ENCODE data around the gene BLVRA. TPM values are rescaled to one million over a fixed set of nuclear protein-coding genes. Genes with fewer than 3 reads are reported as not detected.
"Not testable (repeated sequence)": the region's sequence is repeated elsewhere in the genome, so short reads cannot be mapped to it uniquely, and the experiment has no call there.

The BLVRA gene
- total RNA-seq, 1 donor from 2014 or later = 10.2 TPM

- Mint-ChIP-seq H3K9me3 (no peaks in the 10 kb centered on the region), H3K27ac (no peak overlapping the region), H3K27me3 (peaks cover 26% of the 10 kb centered on the region), H3K4me1 (no peaks in the 10 kb centered on the region), H3K4me3 (no peak overlapping the region), H3K36me3 (ENCODE audit: low read depth) (no peaks in the 10 kb centered on the region)
- DNase-seq (no peak), ATAC-seq (ENCODE audit: low read depth) (no peak)
- POLR2A ChIA-PET = no interaction called here
- intact Hi-C loops (cut with micrococcal nuclease) = no loop called here
- CTCF ChIA-PET = interaction anchor here (0.6 kb wide), 1 partner anchor 115 kb away, joined by 5 read pairs; no protein-coding TSS in a partner anchor
- TF ChIP-seq, protein P1, sequence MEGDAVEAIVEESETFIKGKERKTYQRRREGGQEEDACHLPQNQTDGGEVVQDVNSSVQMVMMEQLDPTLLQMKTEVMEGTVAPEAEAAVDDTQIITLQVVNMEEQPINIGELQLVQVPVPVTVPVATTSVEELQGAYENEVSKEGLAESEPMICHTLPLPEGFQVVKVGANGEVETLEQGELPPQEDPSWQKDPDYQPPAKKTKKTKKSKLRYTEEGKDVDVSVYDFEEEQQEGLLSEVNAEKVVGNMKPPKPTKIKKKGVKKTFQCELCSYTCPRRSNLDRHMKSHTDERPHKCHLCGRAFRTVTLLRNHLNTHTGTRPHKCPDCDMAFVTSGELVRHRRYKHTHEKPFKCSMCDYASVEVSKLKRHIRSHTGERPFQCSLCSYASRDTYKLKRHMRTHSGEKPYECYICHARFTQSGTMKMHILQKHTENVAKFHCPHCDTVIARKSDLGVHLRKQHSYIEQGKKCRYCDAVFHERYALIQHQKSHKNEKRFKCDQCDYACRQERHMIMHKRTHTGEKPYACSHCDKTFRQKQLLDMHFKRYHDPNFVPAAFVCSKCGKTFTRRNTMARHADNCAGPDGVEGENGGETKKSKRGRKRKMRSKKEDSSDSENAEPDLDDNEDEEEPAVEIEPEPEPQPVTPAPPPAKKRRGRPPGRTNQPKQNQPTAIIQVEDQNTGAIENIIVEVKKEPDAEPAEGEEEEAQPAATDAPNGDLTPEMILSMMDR (IDR thresholded peaks at IDR 0.05) = no peak
These were observed 66.9 kb downstream of the BLVRA start for GRCh38 chr7:43825391-43825808.

DNA sequence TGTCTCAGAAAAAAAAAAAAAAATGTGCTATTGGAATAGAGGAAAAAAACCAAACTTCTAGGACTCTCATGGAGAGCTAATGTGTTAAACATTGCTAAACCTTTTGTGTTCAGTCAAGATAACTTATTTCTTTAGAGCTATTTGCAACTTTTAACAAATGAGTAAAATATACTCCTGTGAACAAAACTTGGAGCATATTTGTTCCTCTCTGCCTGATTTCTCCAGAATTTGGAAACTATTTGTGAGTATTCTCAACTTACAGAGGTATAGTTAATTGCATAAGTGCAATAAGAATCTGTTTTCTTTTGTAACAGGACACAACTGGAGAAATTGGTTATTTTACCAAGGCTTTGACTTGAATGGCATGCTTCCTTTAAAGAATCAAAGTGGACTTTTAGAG lies 72.4 kb downstream of the BLVRA start:
- DNase-seq; H3K9me3 Mint-ChIP-seq; CTCF ChIA-PET; H3K4me3 Mint-ChIP-seq; H3K36me3 Mint-ChIP-seq (ENCODE audit: low read depth); POLR2A ChIA-PET; H3K27ac Mint-ChIP-seq; ATAC-seq (ENCODE audit: low read depth): not testable (repeated sequence)
- Mint-ChIP-seq H3K4me1 (peaks cover 18% of the 10 kb centered on the region), H3K27me3 (peaks cover 24% of the 10 kb centered on the region)
- intact Hi-C loops (cut with micrococcal nuclease) = loop anchor here (10.0 kb wide), 1 partner anchor 1946 kb away; no protein-coding TSS in a partner anchor

DNA sequence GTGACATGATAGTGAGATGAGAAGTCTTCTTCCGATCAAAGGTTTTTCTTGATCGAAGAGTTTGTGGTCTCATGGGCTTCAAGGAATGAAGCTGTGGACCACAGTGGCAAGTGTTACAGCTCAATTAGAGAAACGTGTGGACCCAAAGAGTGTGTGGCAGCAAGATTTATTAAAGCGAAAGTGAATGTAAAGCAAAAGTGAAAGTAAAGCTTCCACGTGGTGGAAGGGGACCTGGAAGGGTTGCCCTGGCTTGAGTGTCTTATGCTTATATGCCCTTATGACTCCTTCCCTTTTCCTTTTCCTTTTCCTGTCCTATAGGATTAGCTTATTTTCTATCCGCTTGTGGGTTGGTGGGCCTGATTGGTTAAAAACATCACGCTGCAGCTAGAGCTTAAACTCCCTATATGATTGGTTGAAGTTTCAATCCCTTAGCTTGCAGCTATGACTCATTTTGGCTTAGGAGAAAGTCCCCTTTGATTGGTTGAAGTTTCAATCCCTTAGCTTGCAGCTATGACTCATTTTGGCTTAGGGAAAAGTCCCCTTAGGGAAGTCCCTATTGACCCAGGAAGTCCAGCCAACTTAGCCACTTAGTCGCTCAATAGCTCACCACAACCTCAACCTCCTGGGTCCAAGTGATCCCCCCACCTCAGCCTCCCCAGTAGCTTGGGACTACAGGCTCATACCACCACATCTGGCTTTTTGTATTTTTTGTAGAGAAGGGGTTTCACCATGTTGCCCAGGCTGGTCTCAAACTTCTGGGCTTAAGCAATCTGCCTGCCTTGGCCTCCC lies 76.2 kb downstream of the BLVRA start:
- Mint-ChIP-seq H3K9me3 (peaks cover 4% of the 10 kb centered on the region), H3K4me1 (peaks cover 24% of the 10 kb centered on the region), H3K27me3 (peaks cover 3% of the 10 kb centered on the region), H3K27ac (peak overlapping the region; percentile 88), H3K4me3 (peak overlapping the region; percentile 88), H3K36me3 (ENCODE audit: low read depth) (peaks cover 4% of the 10 kb centered on the region)
- peak; percentile 55 for ATAC-seq (ENCODE audit: low read depth)
- intact Hi-C loops (cut with micrococcal nuclease) = loop anchor here (1.0 to 10.0 kb wide), 4 partner anchors 105 to 1950 kb away; partner anchors contain the start of genes COA1 and HECW1
- TF ChIP-seq, protein P1 (IDR thresholded peaks at IDR 0.05) = no peak
- CTCF ChIA-PET = interaction anchor here (0.7 to 8.3 kb wide), 7 partner anchors 50 to 1894 kb away, joined by 3 to 68 read pairs (median 3); partner anchors contain the start of genes BLVRA and STK17A
- POLR2A ChIA-PET = interaction anchor here (0.6 to 2.1 kb wide), 8 partner anchors 35 to 902 kb away, joined by 3 to 11 read pairs (median 4); partner anchors contain the start of genes COA1, MRPL32, MRPS24 and PSMA2
- DNase-seq = no peak

- Mint-ChIP-seq H3K4me3 (no peak overlapping the region), H3K27me3 (no peaks in the 10 kb centered on the region), H3K4me1 (peaks cover 24% of the 10 kb centered on the region), H3K9me3 (peaks cover 2% of the 10 kb centered on the region), H3K36me3 (ENCODE audit: low read depth) (peaks cover 4% of the 10 kb centered on the region), H3K27ac (no peak overlapping the region)
- CTCF ChIA-PET = interaction anchor here (0.6 to 8.3 kb wide), 13 partner anchors 10 to 1897 kb away, joined by 3 to 68 read pairs (median 5); partner anchors contain the start of genes COA1, MRPL32, PSMA2 and STK17A
- DNase-seq (no peak), ATAC-seq (ENCODE audit: low read depth) (no peak)
- intact Hi-C loops (cut with micrococcal nuclease) = loop anchor here (2.0 to 10.0 kb wide), 6 partner anchors 31 to 1953 kb away; partner anchors contain the start of genes HECW1 and MRPS24
- TF ChIP-seq, protein P1 (IDR thresholded peaks at IDR 0.05) = no peak
- POLR2A ChIA-PET = interaction anchor here (0.6 to 2.2 kb wide), 3 partner anchors 31 to 1552 kb away, joined by 3 to 16 read pairs (median 3); partner anchors contain the start of genes MRPS24 and STK17A
These were observed 79.8 kb downstream of the BLVRA start for GRCh38 chr7:43838201-43838658.

GRCh38 chr7:43843296-43843695 lies 84.8 kb downstream of the BLVRA start:
- no peaks in the 10 kb centered on the region for H3K9me3 Mint-ChIP-seq
- ChIA-PET CTCF (interaction anchor here (1.2 kb wide), 1 partner anchor 261 kb away, joined by 3 read pairs; the partner anchor contains the start of gene STK17A), POLR2A (interaction anchor here (0.6 kb wide), 1 partner anchor 15 kb away, joined by 3 read pairs; no protein-coding TSS in a partner anchor)
- H3K27ac Mint-ChIP-seq = no peak overlapping the region
- H3K36me3 Mint-ChIP-seq (ENCODE audit: low read depth) = no peaks in the 10 kb centered on the region
- H3K4me1 Mint-ChIP-seq = peaks cover 6% of the 10 kb centered on the region
- intact Hi-C loops (cut with micrococcal nuclease) = no loop called here
- ATAC-seq (ENCODE audit: low read depth) (no peak), DNase-seq (no peak)
- TF ChIP-seq, protein P1 (IDR thresholded peaks at IDR 0.05) = no peak
- no peak overlapping the region for H3K4me3 Mint-ChIP-seq
- H3K27me3 Mint-ChIP-seq = no peaks in the 10 kb centered on the region
